ENCODE results near the gene ZNF81. TPM values are rescaled to one million over a fixed set of nuclear protein-coding genes. Genes with fewer than 3 reads are reported as not detected.
A peak's percentile ranks its signal among the peaks of the same experiment; 100 is the strongest.
"Not testable (repeated sequence)": the region's sequence is repeated elsewhere in the genome, so short reads cannot be mapped to it uniquely, and the experiment has no call there.

Gene ZNF81
- total RNA-seq, 3 donors from 2014 or later = 5.4 to 7.6 (median 7.6) TPM

GRCh38 chrX:47815901-47816845 lies 20.5 kb upstream of the ZNF81 start:
- H3K27me3 Mint-ChIP-seq (ENCODE audit: low read depth) = peaks cover 3% of the 10 kb centered on the region
- no peaks in the 10 kb centered on the region for H3K9me3 Mint-ChIP-seq
- ATAC-seq = no peak
- H3K4me3 Mint-ChIP-seq = no peak overlapping the region
- H3K4me1 Mint-ChIP-seq (ENCODE audit: low read depth) = no peaks in the 10 kb centered on the region
- no peaks in the 10 kb centered on the region for H3K36me3 Mint-ChIP-seq (ENCODE audit: insufficient read depth)
- no peak for DNase-seq

DNA sequence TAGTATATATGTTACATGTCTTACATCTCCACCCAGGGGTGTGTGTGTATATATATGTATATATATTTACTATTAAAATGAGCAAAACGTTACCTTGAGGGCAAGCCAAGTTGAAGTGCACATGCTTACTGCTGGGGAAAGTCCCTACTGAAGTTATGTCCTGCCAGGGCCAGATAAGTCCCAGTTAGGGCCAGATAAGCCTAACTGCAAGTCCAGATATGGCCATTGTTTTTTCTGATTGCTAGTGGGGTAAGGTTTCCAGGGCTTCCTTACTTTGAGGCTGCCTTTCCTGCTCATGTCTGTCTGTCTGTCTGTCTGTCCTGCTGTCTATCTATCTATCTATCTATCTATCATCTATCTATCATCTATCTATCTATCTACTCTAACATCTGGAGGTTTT lies 19.3 kb upstream of the ZNF81 start:
- Mint-ChIP-seq H3K9me3 (no peaks in the 10 kb centered on the region), H3K27me3 (ENCODE audit: low read depth) (peaks cover 3% of the 10 kb centered on the region), H3K4me3 (no peak overlapping the region), H3K4me1 (ENCODE audit: low read depth) (no peaks in the 10 kb centered on the region), H3K36me3 (ENCODE audit: insufficient read depth) (no peaks in the 10 kb centered on the region)
- ATAC-seq (no peak), DNase-seq (no peak)

GRCh38 chrX:47817897-47818296 lies 18.8 kb upstream of the ZNF81 start:
- peaks cover 3% of the 10 kb centered on the region for H3K4me1 Mint-ChIP-seq (ENCODE audit: low read depth)
- H3K4me3 Mint-ChIP-seq = no peak overlapping the region
- H3K9me3 Mint-ChIP-seq = no peaks in the 10 kb centered on the region
- ATAC-seq (no peak), DNase-seq (no peak)
- H3K27me3 Mint-ChIP-seq (ENCODE audit: low read depth) = peaks cover 3% of the 10 kb centered on the region
- no peaks in the 10 kb centered on the region for H3K36me3 Mint-ChIP-seq (ENCODE audit: insufficient read depth)

- DNase-seq (no peak), ATAC-seq (no peak)
- H3K36me3 Mint-ChIP-seq (ENCODE audit: insufficient read depth) = no peaks in the 10 kb centered on the region
- H3K4me3 Mint-ChIP-seq = no peak overlapping the region
- no peaks in the 10 kb centered on the region for H3K27me3 Mint-ChIP-seq (ENCODE audit: low read depth)
- H3K4me1 Mint-ChIP-seq (ENCODE audit: low read depth) = no peaks in the 10 kb centered on the region
- H3K9me3 Mint-ChIP-seq = no peaks in the 10 kb centered on the region
Measured at GRCh38 chrX:47828984-47829383, 7.7 kb upstream of the ZNF81 start.

- ATAC-seq = peak in 1 of 2 donors; percentile 43
- Mint-ChIP-seq H3K4me1 (ENCODE audit: low read depth) (peaks cover 10% of the 10 kb centered on the region), H3K27me3 (ENCODE audit: low read depth) (no peaks in the 10 kb centered on the region), H3K36me3 (ENCODE audit: insufficient read depth) (no peaks in the 10 kb centered on the region), H3K9me3 (no peaks in the 10 kb centered on the region), H3K4me3 (no peak overlapping the region)
- peak; percentile 48 for DNase-seq
Measured at GRCh38 chrX:47831788-47832187, 4.9 kb upstream of the ZNF81 start.

DNA sequence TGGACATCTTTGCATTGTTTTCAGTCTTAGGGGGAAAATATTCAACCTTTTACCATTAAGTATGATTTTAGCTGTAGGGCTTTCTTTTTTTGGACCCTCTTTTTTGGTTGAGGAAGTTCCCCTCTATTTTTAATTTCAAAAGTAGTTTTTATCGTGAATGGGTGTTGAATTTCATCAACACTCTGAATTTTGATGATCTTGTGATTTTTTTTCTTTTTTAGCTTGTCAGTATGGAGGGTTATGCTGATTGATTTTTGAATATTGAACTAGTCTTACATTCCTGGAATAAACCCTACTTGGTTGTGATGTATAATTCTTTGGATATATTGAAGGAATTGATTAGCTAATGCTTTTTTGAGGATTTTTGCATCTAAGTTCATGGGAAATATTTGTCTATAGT lies 1.7 kb downstream of the ZNF81 start:
- peaks cover 16% of the 10 kb centered on the region for H3K4me1 Mint-ChIP-seq (ENCODE audit: low read depth)
- H3K9me3 Mint-ChIP-seq = no peaks in the 10 kb centered on the region
- DNase-seq = no peak
- H3K4me3 Mint-ChIP-seq = no peak overlapping the region
- H3K27me3 Mint-ChIP-seq (ENCODE audit: low read depth) = no peaks in the 10 kb centered on the region
- peaks cover 6% of the 10 kb centered on the region for H3K36me3 Mint-ChIP-seq (ENCODE audit: insufficient read depth)
- ATAC-seq = no peak

- Mint-ChIP-seq H3K36me3 (ENCODE audit: insufficient read depth) (peaks cover 6% of the 10 kb centered on the region), H3K4me3 (no peak overlapping the region), H3K9me3 (no peaks in the 10 kb centered on the region), H3K4me1 (ENCODE audit: low read depth) (peaks cover 13% of the 10 kb centered on the region), H3K27me3 (ENCODE audit: low read depth) (no peaks in the 10 kb centered on the region)
- no peak for ATAC-seq
- no peak for DNase-seq
Measured at GRCh38 chrX:47840111-47840510, 3.4 kb downstream of the ZNF81 start.

DNA sequence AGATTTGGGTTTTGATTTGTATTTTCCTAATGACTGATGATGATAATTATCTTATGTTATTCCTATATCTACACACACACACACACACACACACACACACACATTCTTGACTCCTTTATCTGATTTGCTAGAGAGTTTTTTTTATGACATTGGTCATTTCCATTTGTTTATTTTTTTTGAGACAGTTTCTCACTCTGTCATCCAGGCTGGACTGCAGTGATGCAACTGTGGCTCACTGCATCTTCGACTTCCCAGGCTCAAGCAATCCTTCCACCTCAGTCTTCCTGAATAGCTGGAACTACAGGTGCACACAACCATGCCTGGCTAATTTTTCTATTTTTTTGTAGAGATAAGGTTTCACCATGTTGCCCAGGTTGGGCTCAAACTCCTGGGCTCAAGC lies 6.7 kb downstream of the ZNF81 start:
- ATAC-seq = no peak
- no peak for DNase-seq
- no peaks in the 10 kb centered on the region for H3K9me3 Mint-ChIP-seq
- H3K4me1 Mint-ChIP-seq (ENCODE audit: low read depth) = peaks cover 1% of the 10 kb centered on the region
- H3K36me3 Mint-ChIP-seq (ENCODE audit: insufficient read depth) = peaks cover 17% of the 10 kb centered on the region
- H3K4me3 Mint-ChIP-seq = no peak overlapping the region
- no peaks in the 10 kb centered on the region for H3K27me3 Mint-ChIP-seq (ENCODE audit: low read depth)

GRCh38 chrX:47844117-47844516 lies 7.4 kb downstream of the ZNF81 start:
- Mint-ChIP-seq H3K36me3 (ENCODE audit: insufficient read depth) (peaks cover 17% of the 10 kb centered on the region), H3K9me3 (no peaks in the 10 kb centered on the region), H3K4me1 (ENCODE audit: low read depth) (no peaks in the 10 kb centered on the region), H3K4me3 (no peak overlapping the region), H3K27me3 (ENCODE audit: low read depth) (no peaks in the 10 kb centered on the region)
- DNase-seq (no peak), ATAC-seq (no peak)

DNA sequence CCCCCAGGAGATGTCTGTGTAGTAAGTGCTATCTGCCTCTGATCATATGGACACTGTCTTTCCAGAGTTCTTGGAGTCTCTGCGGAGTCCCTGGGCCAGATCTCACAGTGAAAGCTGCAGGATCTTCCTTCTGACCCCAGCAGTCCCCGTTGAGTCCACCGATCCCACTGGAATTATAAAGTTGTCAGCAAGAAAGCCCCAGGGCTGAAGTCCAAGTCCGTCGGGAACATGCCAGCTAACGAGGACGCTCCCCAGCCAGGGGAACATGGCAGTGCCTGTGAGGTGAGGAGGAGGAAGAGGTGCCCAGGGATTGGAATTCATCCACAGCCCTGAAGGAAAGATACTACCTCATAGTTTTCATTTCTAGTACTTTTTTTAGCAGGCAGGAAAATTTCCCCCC lies 9.3 kb downstream of the ZNF81 start:
- ATAC-seq (no peak), DNase-seq (no peak)
- Mint-ChIP-seq H3K9me3 (no peaks in the 10 kb centered on the region), H3K27me3 (ENCODE audit: low read depth) (no peaks in the 10 kb centered on the region), H3K36me3 (ENCODE audit: insufficient read depth) (peaks cover 22% of the 10 kb centered on the region), H3K4me3 (no peak overlapping the region), H3K4me1 (ENCODE audit: low read depth) (no peaks in the 10 kb centered on the region)

DNA sequence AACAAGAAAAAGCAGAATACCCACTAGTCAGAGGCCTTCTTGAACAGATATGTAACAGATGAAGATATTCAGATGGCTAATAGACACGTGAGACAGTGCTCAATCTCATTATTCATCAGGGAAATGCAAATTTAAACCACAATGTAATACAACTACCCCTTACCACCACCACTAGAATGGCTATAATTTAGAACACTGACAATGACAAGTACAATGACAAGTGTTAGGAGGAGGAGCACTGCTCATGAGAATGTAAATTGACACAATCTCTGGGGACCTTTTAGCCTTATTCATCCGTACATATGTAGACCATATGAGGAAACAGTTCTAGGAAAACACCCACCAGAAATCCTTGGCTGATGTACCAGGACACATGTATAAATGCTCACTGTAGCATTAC lies 13.1 kb downstream of the ZNF81 start:
- DNase-seq = no peak
- ATAC-seq = no peak
- Mint-ChIP-seq H3K4me3 (no peak overlapping the region), H3K9me3 (no peaks in the 10 kb centered on the region), H3K36me3 (ENCODE audit: insufficient read depth) (peaks cover 29% of the 10 kb centered on the region), H3K4me1 (ENCODE audit: low read depth) (no peaks in the 10 kb centered on the region), H3K27me3 (ENCODE audit: low read depth) (no peaks in the 10 kb centered on the region)

GRCh38 chrX:47850389-47850788 lies 13.7 kb downstream of the ZNF81 start:
- H3K27me3 Mint-ChIP-seq (ENCODE audit: low read depth); H3K4me1 Mint-ChIP-seq (ENCODE audit: low read depth); H3K4me3 Mint-ChIP-seq; H3K9me3 Mint-ChIP-seq; ATAC-seq; DNase-seq: not testable (repeated sequence)
- peaks cover 29% of the 10 kb centered on the region for H3K36me3 Mint-ChIP-seq (ENCODE audit: insufficient read depth)

- Mint-ChIP-seq H3K9me3 (no peaks in the 10 kb centered on the region), H3K36me3 (ENCODE audit: insufficient read depth) (peaks cover 29% of the 10 kb centered on the region), H3K27me3 (ENCODE audit: low read depth) (no peaks in the 10 kb centered on the region), H3K4me1 (ENCODE audit: low read depth) (no peaks in the 10 kb centered on the region), H3K4me3 (no peak overlapping the region)
- ATAC-seq (no peak), DNase-seq (no peak)
Measured at GRCh38 chrX:47850901-47851300, 14.2 kb downstream of the ZNF81 start.

- ATAC-seq (no peak), DNase-seq (peak; percentile 18)
- no peaks in the 10 kb centered on the region for H3K4me1 Mint-ChIP-seq (ENCODE audit: low read depth)
- no peaks in the 10 kb centered on the region for H3K27me3 Mint-ChIP-seq (ENCODE audit: low read depth)
- H3K4me3 Mint-ChIP-seq = no peak overlapping the region
- H3K36me3 Mint-ChIP-seq (ENCODE audit: insufficient read depth) = peaks cover 24% of the 10 kb centered on the region
- H3K9me3 Mint-ChIP-seq = no peaks in the 10 kb centered on the region
Measured at GRCh38 chrX:47854474-47854873, 17.8 kb downstream of the ZNF81 start.

GRCh38 chrX:47859686-47860085 lies 23.0 kb downstream of the ZNF81 start:
- Mint-ChIP-seq H3K4me1 (ENCODE audit: low read depth) (no peaks in the 10 kb centered on the region), H3K36me3 (ENCODE audit: insufficient read depth) (peaks cover 23% of the 10 kb centered on the region), H3K27me3 (ENCODE audit: low read depth) (no peaks in the 10 kb centered on the region), H3K4me3 (no peak overlapping the region), H3K9me3 (no peaks in the 10 kb centered on the region)
- DNase-seq = no peak
- ATAC-seq = no peak
